ENCODE results near the gene MYH4. TPM values are rescaled to one million over a fixed set of nuclear protein-coding genes. Genes with fewer than 3 reads are reported as not detected.

MYH4 gene
- total and polyA plus RNA-seq, 2 of the 4 experiments (the other 2 are of a cell fraction): not detected

DNA sequence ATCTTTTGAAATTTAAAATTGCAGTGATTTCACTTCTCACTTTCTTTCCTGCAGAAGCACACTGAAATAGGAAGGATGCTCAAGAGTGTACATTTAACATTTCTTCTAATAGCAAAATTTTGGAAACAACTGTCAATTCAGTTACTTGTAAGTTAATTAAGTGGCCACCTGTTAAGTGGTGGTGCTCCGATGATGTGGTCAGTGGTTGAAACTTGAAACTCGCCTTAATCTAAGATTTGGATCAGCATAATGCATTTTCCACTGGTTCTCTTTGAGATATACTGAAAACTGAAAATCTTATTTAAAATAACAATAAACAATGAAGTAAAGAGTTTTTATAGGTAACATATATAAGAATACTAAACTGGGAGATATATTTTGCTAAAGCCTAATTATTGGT, 40.6 kb downstream of the MYH4 start:
- DNase-seq: no peak
- no peaks in the 10 kb centered on the region for H3K4me1 ChIP-seq (ENCODE audit: control insufficient read depth, insufficient read depth, low read length)
- H3K23ac ChIP-seq (ENCODE audit: low read depth, low read length): no peak overlapping the region
- H3K9ac ChIP-seq (ENCODE audit: low read depth, low read length): no peak overlapping the region
- H4K8ac ChIP-seq (ENCODE audit: low read depth in 2 of 2, low read length in 2 of 2): no peak overlapping the region
- H2AK9ac ChIP-seq (replicated peaks; ENCODE audit: low read depth, low read length, poor library complexity): no peak overlapping the region
- no peak overlapping the region for H2BK120ac ChIP-seq (ENCODE audit: low read depth, low read length)
- H2AFZ ChIP-seq (replicated peaks; ENCODE audit: low read length, poor library complexity): no peak overlapping the region
- ChIA-PET CTCF (no interaction called here), POLR2A (ENCODE audit: unreplicated experiment) (no interaction called here)
- no peak overlapping the region for H3K14ac ChIP-seq (replicated peaks; ENCODE audit: low read depth, low read length)
- H3K4me3 ChIP-seq (ENCODE audit: insufficient read depth, low read depth, low read length): no peak overlapping the region
- no peaks in the 10 kb centered on the region for H3K27me3 ChIP-seq (ENCODE audit: control insufficient read depth, insufficient read depth, low read length)
- H4K5ac ChIP-seq (ENCODE audit: low read depth, low read length): no peak overlapping the region
- no peak overlapping the region for H3K18ac ChIP-seq (ENCODE audit: low read depth, low read length)
- H2BK20ac ChIP-seq (ENCODE audit: low read depth, low read length): no peak overlapping the region
- no peak overlapping the region for H3K4ac ChIP-seq (ENCODE audit: low read depth, low read length)
- no peaks in the 10 kb centered on the region for H3K9me1 ChIP-seq (ENCODE audit: insufficient read depth, low read length)
- no peaks in the 10 kb centered on the region for H3K79me1 ChIP-seq (ENCODE audit: low read depth in 1 of 2, low read length in 2 of 2)
- no peak for ATAC-seq (ENCODE audit: low read depth)
- H3K4me2 ChIP-seq (ENCODE audit: low read depth, low read length): no peak overlapping the region
- in situ Hi-C loops (cut with MboI; ENCODE audit: low sequenced_read_pairs) (no loop called here), intact Hi-C loops (cut with micrococcal nuclease) (no loop called here), dilution Hi-C loops (cut with HindIII; ENCODE audit: low sequenced_read_pairs, unreplicated experiment) (no loop called here)
- no CpG with 5 or more reads among the region's 2 CpGs for WGBS, 2 experiments (ENCODE audit: extremely low coverage in 2 of 2, insufficient read length in 1 of 2)
- no peaks in the 10 kb centered on the region for H3K9me3 ChIP-seq (ENCODE audit: control insufficient read depth, insufficient read depth, low read length)
- H3K36me3 ChIP-seq (ENCODE audit: control insufficient read depth, insufficient read depth, low read length): no peaks in the 10 kb centered on the region
- no peak for TF ChIP-seq NFE2L2 (IDR thresholded peaks at IDR 0.05; ENCODE audit: low read depth, low read length)
- no peak for TF ChIP-seq RAD21 (IDR thresholded peaks at IDR 0.05; ENCODE audit: low read length)
- TF ChIP-seq FOS (IDR thresholded peaks at IDR 0.05; ENCODE audit: low read depth, low read length): no peak
- TF ChIP-seq RCOR1 (IDR thresholded peaks at IDR 0.05; ENCODE audit: insufficient replicate concordance, low read length): no peak
- TF ChIP-seq MXI1 (IDR thresholded peaks at IDR 0.05; ENCODE audit: borderline replicate concordance, low read depth, low read length): no peak
- no peak for TF ChIP-seq MAZ (IDR thresholded peaks at IDR 0.05; ENCODE audit: borderline replicate concordance, low read depth, low read length)
- no peak for TF ChIP-seq RFX5 (IDR thresholded peaks at IDR 0.05; ENCODE audit: low read depth, low read length)
- no peak for TF ChIP-seq ELK1 (IDR thresholded peaks at IDR 0.05; ENCODE audit: borderline replicate concordance, low read depth, low read length)
- TF ChIP-seq CHD1 (IDR thresholded peaks at IDR 0.05; ENCODE audit: low read depth, low read length): no peak
- no peak for TF ChIP-seq SMC3 (IDR thresholded peaks at IDR 0.05; ENCODE audit: low read depth, low read length)
- TF ChIP-seq CEBPB (IDR thresholded peaks at IDR 0.05; ENCODE audit: low read depth, low read length): no peak
- no peak for TF ChIP-seq USF2 (IDR thresholded peaks at IDR 0.05; ENCODE audit: low read depth, low read length)
- TF ChIP-seq, protein P1, sequence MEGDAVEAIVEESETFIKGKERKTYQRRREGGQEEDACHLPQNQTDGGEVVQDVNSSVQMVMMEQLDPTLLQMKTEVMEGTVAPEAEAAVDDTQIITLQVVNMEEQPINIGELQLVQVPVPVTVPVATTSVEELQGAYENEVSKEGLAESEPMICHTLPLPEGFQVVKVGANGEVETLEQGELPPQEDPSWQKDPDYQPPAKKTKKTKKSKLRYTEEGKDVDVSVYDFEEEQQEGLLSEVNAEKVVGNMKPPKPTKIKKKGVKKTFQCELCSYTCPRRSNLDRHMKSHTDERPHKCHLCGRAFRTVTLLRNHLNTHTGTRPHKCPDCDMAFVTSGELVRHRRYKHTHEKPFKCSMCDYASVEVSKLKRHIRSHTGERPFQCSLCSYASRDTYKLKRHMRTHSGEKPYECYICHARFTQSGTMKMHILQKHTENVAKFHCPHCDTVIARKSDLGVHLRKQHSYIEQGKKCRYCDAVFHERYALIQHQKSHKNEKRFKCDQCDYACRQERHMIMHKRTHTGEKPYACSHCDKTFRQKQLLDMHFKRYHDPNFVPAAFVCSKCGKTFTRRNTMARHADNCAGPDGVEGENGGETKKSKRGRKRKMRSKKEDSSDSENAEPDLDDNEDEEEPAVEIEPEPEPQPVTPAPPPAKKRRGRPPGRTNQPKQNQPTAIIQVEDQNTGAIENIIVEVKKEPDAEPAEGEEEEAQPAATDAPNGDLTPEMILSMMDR (conservative IDR thresholded peaks at IDR 0.05; ENCODE audit: low read depth, low read length): no peak
- TF ChIP-seq MAFK (IDR thresholded peaks at IDR 0.05; ENCODE audit: low read depth, low read length): no peak
- no peak overlapping the region for H2BK5ac ChIP-seq (ENCODE audit: low read depth, low read length, poor library complexity, severe bottlenecking)
- H4K91ac ChIP-seq (ENCODE audit: insufficient read depth, low read depth, low read length): no peak overlapping the region
- H3K56ac ChIP-seq (ENCODE audit: extremely low read depth, insufficient read depth, low read length): no peak overlapping the region
- no peaks in the 10 kb centered on the region for H4K20me1 ChIP-seq (ENCODE audit: insufficient read depth, low read length)
- H2BK15ac ChIP-seq (ENCODE audit: low read depth, low read length): no peak overlapping the region
- no peak overlapping the region for H3K27ac ChIP-seq (ENCODE audit: insufficient read depth, low read length)
- H2AK5ac ChIP-seq (ENCODE audit: low read depth, low read length): no peak overlapping the region
- BruUV-seq (replicated peaks): no TSS peak
